HG03575 (cell line): ENCODE results near the gene ATG7.
"Not testable (repeated sequence)": the region's sequence is repeated elsewhere in the genome, so short reads cannot be mapped to it uniquely, and the experiment has no call there.

Experiments
- ATAC-seq: cut with Tn5 transposase; IDR thresholded peaks from one replicate; pipeline ENCODE4 v1.9.1; 2021; ENCODE audit not compliant: unreplicated experiment, insufficient number of reproducible peaks, low FRiP score; ENCODE audit errors: extremely low read depth

ATG7 gene

GRCh38 chr3:11565932-11566331 is 293.7 kb downstream of the ATG7 start:
- no peak for ATAC-seq

- no peak for ATAC-seq
Measured at GRCh38 chr3:11566478-11566877, 294.3 kb downstream of the ATG7 start.

- no peak for ATAC-seq
Measured at GRCh38 chr3:11566916-11567315, 294.7 kb downstream of the ATG7 start.

DNA sequence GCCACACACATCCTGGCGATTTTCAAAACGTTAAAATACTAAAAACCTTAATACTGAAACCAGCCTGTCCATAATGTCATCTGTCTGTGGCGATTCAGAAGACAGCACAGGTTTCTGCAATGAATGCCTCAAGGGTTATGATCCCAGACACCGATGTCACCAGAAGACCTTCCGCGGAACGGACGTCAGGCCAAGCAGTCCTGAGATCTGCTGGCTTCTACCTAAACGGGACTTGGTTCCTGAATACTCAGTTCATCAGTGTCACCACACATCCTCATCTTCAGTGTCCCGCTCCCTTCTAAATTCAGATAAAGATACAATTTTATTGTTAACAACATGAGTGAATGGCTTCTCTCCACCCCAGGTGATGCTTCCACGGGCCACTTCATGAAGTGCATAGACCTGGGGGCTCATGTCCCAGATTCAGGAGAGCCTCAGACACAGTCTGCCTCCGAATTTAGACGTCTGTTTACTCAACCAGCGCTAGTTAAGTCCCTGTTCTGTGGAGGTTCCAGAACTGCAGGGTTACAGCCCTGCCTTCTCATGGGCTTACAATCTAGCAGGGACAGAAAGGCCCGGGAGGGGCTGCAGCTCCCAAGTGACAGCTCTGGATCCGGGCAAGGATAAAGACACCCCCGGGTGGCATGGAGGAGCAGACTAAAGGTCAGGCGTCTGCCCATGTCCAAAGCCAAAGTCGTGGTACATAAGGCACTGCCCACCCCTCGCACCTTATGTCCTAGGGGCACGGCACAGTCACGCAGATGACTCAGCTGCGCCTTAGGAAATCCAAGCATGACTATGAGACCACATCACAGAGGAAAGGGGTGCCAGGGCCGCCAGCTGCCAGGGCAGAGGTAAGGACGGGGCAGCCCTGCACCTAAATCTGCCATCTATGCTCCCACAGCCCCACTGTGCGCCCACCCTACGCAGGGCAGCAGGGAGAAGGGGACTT is 295.6 kb downstream of the ATG7 start:
- ATAC-seq: no peak

GRCh38 chr3:11568503-11569155 is 296.4 kb downstream of the ATG7 start:
- ATAC-seq: no peak

- ATAC-seq: no peak
Measured at GRCh38 chr3:11569156-11569741, 297.1 kb downstream of the ATG7 start.

GRCh38 chr3:11570251-11570650 is 298.1 kb downstream of the ATG7 start:
- ATAC-seq: no peak

DNA sequence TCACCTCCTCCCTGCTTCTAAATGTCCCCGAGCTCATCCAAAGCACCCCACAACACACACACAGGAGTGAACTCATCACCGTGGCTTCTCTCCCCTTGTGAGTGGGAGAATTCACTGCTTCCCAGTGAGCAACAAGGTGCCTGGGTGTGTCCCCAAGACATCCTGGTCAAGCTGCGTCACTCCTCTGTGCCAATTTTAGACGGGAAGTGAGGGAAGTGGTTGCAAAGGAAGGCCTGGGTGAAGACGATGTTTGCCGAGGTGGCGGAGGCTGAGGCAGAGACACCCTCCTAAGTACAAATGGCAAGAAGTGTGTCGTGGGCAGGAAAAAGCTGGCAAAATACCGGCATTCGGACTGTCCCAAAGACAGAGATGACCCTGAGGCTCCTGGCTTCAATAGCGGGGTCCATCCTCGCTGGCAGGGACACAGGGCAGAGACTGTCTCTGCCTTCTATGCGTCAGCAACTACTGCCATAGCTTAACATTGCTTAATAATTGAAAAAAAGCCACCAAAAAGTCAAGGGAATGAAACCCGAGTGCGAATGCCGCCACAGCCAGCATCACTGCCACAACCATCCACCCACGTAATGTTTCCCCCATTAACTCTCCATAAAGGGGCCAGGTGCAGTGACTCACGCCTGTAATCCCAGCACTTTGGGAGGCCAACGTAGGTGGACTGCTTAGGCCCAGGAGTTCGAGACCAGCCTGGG is 298.7 kb downstream of the ATG7 start:
- ATAC-seq: no peak

- not testable (repeated sequence) for ATAC-seq
Measured at GRCh38 chr3:11572660-11573059, 300.5 kb downstream of the ATG7 start.

GRCh38 chr3:11574981-11575669 is 302.9 kb downstream of the ATG7 start:
- ATAC-seq: no peak

- ATAC-seq: no peak
Measured at GRCh38 chr3:11575677-11576076, 303.5 kb downstream of the ATG7 start.

DNA sequence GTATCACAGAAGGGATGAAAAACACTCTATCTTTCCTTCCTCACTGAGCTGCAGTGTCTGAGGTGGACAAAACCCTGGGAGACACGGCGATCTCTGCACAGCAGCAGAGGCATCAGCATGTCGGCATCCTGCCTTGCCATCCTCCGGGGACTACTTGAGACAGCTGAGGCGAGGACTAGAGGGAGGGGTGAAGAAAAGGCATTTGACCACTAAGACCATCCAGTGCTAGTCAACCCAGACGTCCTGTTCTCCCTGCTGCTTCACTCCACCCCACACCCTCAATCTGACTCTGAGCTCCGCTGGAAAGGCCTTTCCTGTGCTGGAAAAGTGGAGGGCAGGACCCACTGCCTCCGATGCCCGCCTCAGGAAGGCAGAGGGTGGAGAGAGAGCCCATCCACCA is 304.3 kb downstream of the ATG7 start:
- no peak for ATAC-seq

GRCh38 chr3:11578169-11578568 is 306.0 kb downstream of the ATG7 start:
- no peak for ATAC-seq

DNA sequence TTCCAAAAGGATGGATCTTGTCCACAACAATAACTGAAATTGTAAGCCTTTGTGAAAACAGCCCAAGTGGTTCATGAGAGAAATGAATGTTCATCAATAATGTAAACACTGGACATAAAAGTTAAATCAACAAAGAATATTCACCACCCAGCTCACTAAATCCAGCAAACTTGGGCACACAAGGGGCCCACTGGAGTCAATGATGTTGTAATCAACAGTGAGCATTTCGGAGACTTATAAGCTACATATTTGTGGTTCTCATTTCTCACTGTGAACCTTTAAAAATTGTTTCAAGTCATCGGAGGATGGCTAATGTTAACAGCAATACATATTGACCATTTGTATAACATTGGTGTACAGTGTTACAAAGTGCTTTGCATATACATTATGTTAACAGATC is 308.4 kb downstream of the ATG7 start:
- ATAC-seq: no peak

- ATAC-seq: no peak
Measured at GRCh38 chr3:11581237-11582190, 309.3 kb downstream of the ATG7 start.

GRCh38 chr3:11582191-11582968 is 310.2 kb downstream of the ATG7 start:
- no peak for ATAC-seq

- no peak for ATAC-seq
Measured at GRCh38 chr3:11583235-11583634, 311.0 kb downstream of the ATG7 start.
